ENCODE data around the gene AATK.

DNA sequence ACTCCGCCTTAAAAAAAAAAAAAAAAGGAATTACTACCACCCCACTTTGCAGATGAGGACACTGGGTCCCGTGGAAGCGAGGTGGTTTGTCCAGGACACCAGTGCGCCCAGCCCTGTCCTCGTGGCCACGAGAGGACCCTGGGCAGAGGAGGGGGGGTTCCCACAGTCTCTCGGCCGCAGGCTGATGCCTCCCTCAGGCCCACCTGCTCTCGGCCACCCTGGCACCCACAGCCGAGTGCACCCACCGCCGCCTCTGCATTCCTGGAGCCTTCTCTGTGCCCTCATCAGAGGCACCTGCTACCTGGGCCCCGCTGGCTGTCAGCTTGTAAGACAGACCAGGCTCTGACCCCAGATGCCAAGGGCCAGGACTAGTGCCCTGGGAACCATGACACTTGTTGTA lies 28.8 kb downstream of the AATK start:
- no peak for TF ChIP-seq POLR2A (IDR thresholded peaks at IDR 0.05)
- TF ChIP-seq, protein P1, sequence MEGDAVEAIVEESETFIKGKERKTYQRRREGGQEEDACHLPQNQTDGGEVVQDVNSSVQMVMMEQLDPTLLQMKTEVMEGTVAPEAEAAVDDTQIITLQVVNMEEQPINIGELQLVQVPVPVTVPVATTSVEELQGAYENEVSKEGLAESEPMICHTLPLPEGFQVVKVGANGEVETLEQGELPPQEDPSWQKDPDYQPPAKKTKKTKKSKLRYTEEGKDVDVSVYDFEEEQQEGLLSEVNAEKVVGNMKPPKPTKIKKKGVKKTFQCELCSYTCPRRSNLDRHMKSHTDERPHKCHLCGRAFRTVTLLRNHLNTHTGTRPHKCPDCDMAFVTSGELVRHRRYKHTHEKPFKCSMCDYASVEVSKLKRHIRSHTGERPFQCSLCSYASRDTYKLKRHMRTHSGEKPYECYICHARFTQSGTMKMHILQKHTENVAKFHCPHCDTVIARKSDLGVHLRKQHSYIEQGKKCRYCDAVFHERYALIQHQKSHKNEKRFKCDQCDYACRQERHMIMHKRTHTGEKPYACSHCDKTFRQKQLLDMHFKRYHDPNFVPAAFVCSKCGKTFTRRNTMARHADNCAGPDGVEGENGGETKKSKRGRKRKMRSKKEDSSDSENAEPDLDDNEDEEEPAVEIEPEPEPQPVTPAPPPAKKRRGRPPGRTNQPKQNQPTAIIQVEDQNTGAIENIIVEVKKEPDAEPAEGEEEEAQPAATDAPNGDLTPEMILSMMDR (IDR thresholded peaks at IDR 0.05), result no peak
